OCI-LY7 (cell line): ENCODE measurements around the gene QPRT.

Source experiments
- EZH2phosphoT487 ChIP-seq: fragments of 200-600 bp; sonication (generic); IDR thresholded peaks from 2 replicates; pipeline ENCODE4 v1.6.1; 2018; ENCODE audit warnings: low read depth, borderline replicate concordance, mild to moderate bottlenecking, mixed run types, antibody characterized with exemption, low read length, moderate library complexity, mixed read lengths
- TF ChIP-seq, protein P1 (sequence below): fragments of 200-600 bp; sonication (generic); conservative IDR thresholded peaks from 2 replicates; pipeline ENCODE4 v1.5.1; 2014; ENCODE audit warnings: mild to moderate bottlenecking, antibody characterized with exemption, low read length, moderate library complexity, mixed read lengths

GRCh38 chr16:29726845-29727377 lies 47.9 kb downstream of the QPRT start:
- TF ChIP-seq, protein P1, sequence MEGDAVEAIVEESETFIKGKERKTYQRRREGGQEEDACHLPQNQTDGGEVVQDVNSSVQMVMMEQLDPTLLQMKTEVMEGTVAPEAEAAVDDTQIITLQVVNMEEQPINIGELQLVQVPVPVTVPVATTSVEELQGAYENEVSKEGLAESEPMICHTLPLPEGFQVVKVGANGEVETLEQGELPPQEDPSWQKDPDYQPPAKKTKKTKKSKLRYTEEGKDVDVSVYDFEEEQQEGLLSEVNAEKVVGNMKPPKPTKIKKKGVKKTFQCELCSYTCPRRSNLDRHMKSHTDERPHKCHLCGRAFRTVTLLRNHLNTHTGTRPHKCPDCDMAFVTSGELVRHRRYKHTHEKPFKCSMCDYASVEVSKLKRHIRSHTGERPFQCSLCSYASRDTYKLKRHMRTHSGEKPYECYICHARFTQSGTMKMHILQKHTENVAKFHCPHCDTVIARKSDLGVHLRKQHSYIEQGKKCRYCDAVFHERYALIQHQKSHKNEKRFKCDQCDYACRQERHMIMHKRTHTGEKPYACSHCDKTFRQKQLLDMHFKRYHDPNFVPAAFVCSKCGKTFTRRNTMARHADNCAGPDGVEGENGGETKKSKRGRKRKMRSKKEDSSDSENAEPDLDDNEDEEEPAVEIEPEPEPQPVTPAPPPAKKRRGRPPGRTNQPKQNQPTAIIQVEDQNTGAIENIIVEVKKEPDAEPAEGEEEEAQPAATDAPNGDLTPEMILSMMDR: no peak
- no peak for TF ChIP-seq EZH2phosphoT487
